Stimulated activated CD4-positive, alpha-beta T cell treated with anti-CD3 and anti-CD28 coated beads, Interleukin-2, amount 100 ng/mL, for 4 hours (primary cell): Measurements from ENCODE around the gene SLC33A1.
A peak's percentile ranks its signal among the peaks of the same experiment; 100 is the strongest.
"Not testable (repeated sequence)": the region's sequence is repeated elsewhere in the genome, so short reads cannot be mapped to it uniquely, and the experiment has no call there.

ENCODE experiments used
- DNase-seq: peaks from one replicate; pipeline ENCODE4 v3.0.0-alpha.2; 2020; ENCODE audit warnings: low read depth

Gene SLC33A1

GRCh38 chr3:155861476-155862183, 7.4 kb upstream of the SLC33A1 start:
- DNase-seq = no peak

- not testable (repeated sequence) for DNase-seq
Observed at GRCh38 chr3:155860424-155860823, 6.2 kb upstream of the SLC33A1 start.

GRCh38 chr3:155859859-155860258, 5.6 kb upstream of the SLC33A1 start:
- DNase-seq = no peak

- no peak for DNase-seq
Observed at GRCh38 chr3:155853214-155854140, 750 bp downstream of the SLC33A1 start.

GRCh38 chr3:155852341-155852740, 1.9 kb downstream of the SLC33A1 start:
- DNase-seq = no peak

- not testable (repeated sequence) for DNase-seq
Observed at GRCh38 chr3:155849404-155849803, 4.8 kb downstream of the SLC33A1 start.

- DNase-seq = no peak
Observed at GRCh38 chr3:155847993-155848392, 6.2 kb downstream of the SLC33A1 start.

GRCh38 chr3:155846119-155846518, 8.1 kb downstream of the SLC33A1 start:
- no peak for DNase-seq

- no peak for DNase-seq
Observed at GRCh38 chr3:155843569-155843968, 10.7 kb downstream of the SLC33A1 start.

GRCh38 chr3:155835341-155836071, 18.7 kb downstream of the SLC33A1 start:
- DNase-seq = no peak

GRCh38 chr3:155828490-155829098, 25.6 kb downstream of the SLC33A1 start:
- DNase-seq = not testable (repeated sequence)

- no peak for DNase-seq
Observed at GRCh38 chr3:155815030-155815545, 39.1 kb downstream of the SLC33A1 start.

GRCh38 chr3:155813224-155813623, 41.0 kb downstream of the SLC33A1 start:
- not testable (repeated sequence) for DNase-seq

- DNase-seq = no peak
Observed at GRCh38 chr3:155809181-155809580, 45.0 kb downstream of the SLC33A1 start.

GRCh38 chr3:155807823-155808222, 46.4 kb downstream of the SLC33A1 start:
- no peak for DNase-seq

GRCh38 chr3:155805802-155806618, 48.2 kb downstream of the SLC33A1 start, which contains the start of gene C3orf33:
TSS of gene C3orf33 (minus strand) at chr3:155806278. CDS start at chr3:155806252, 26 bp downstream.
- peak; percentile 70 for DNase-seq

- DNase-seq = peak; percentile 30
Observed at GRCh38 chr3:155805204-155805801, 48.9 kb downstream of the SLC33A1 start.

- DNase-seq = no peak
Observed at GRCh38 chr3:155804323-155804722, 49.9 kb downstream of the SLC33A1 start.

- DNase-seq = no peak
Observed at GRCh38 chr3:155792532-155792931, 61.7 kb downstream of the SLC33A1 start.

GRCh38 chr3:155791190-155791589, 63.0 kb downstream of the SLC33A1 start:
- no peak for DNase-seq
